Ovary (tissue), 3 donors: ENCODE data around the gene FTO.

Experiments
- CTCF ChIP-seq, 3 donors: fragments of 450-650 bp in 2 of 3; fragments of 200-600 bp in 1 of 3; IDR thresholded peaks; one replicate each; pipeline versions ENCODE4 v1.5.1 to v1.8.0; 2016 to 2022; ENCODE audit warnings: antibody characterized with exemption in 3 of 3, mild to moderate bottlenecking in 1 of 3
- POLR2A ChIP-seq: fragments of 450-650 bp; IDR thresholded peaks from one replicate; pipeline ENCODE4 v1.6.1; 2017; ENCODE audit warnings: antibody characterized with exemption, mild to moderate bottlenecking, moderate library complexity
- donor health status: DM: no; HTN: no; CAD: no.

DNA sequence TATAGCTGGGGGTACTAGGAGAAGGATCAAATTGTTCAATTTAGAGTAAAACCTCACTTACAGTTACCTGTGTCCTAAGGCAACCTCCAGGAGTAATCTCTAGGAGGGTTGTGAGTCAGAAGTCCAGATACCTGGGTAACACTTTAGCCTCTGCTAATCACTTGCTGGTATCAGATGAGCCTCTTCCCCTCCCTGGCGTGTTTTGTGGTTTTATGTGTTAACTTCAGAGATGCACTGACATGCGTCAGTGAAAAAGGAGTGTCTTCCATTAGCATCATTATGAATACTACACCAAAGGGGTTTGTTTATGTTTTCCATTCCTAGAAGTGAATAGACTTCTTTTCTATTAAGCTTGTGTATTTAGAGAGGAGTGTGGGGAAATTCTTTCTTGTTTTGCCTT is 208.2 kb downstream of the FTO start:
- TF ChIP-seq CTCF (IDR thresholded peaks at IDR 0.05) (no peak), POLR2A (no peak)
